HepG2 (cell line): ENCODE data around the gene TOR4A. TPM values are rescaled to one million over a fixed set of nuclear protein-coding genes. Genes with fewer than 3 reads are reported as not detected.

Experiments
- BRCA1 ChIP-seq: sonication (generic); formaldehyde crosslinking; IDR thresholded peaks from 2 replicates; pipeline ENCODE4 v1.4.0; 2020; ENCODE audit warnings: missing genetic modification reagents
- DNMT3B ChIP-seq: conservative IDR thresholded peaks from 2 replicates; pipeline ENCODE4 v1.6.1; 2016; ENCODE audit warnings: missing biosample characterization, control low read depth
- FOXC1 ChIP-seq: sonication (generic); formaldehyde crosslinking; IDR thresholded peaks from 2 replicates; pipeline ENCODE4 v1.8.0; 2022; ENCODE audit warnings: mild to moderate bottlenecking, missing genetic modification reagents, borderline replicate concordance
- JDP2 ChIP-seq: sonication (generic); formaldehyde crosslinking; IDR thresholded peaks from 2 replicates; pipeline ENCODE4 v1.8.1; 2022; ENCODE audit warnings: missing genetic modification reagents, borderline replicate concordance
- KLF11 ChIP-seq: IDR thresholded peaks from 2 replicates; pipeline ENCODE4 v1.6.1; 2016; ENCODE audit warnings: missing compliant biosample characterization
- KMT2A ChIP-seq: sonication (generic); formaldehyde crosslinking; IDR thresholded peaks from 2 replicates; pipeline ENCODE4 v1.4.0; 2020; ENCODE audit warnings: missing genetic modification reagents
- MEIS1 ChIP-seq: sonication (generic); formaldehyde crosslinking; IDR thresholded peaks from 2 replicates; pipeline ENCODE4 v1.9.0; 2021; ENCODE audit warnings: mild to moderate bottlenecking, missing genetic modification reagents, moderate library complexity, borderline replicate concordance
- NFAT5 ChIP-seq: sonication (generic); formaldehyde crosslinking; IDR thresholded peaks from 2 replicates; pipeline ENCODE4 v1.4.0; 2020; ENCODE audit warnings: missing genetic modification reagents
- NFKB2 ChIP-seq: sonication (generic); formaldehyde crosslinking; IDR thresholded peaks from 2 replicates; pipeline ENCODE4 v1.4.0; 2020; ENCODE audit warnings: missing genetic modification reagents, borderline replicate concordance
- NR1H2 ChIP-seq: sonication (generic); formaldehyde crosslinking; IDR thresholded peaks from 2 replicates; pipeline ENCODE4 v1.8.1; 2022; ENCODE audit warnings: low read depth, missing genetic modification reagents, borderline replicate concordance
- PRDM4 ChIP-seq: sonication (generic); formaldehyde crosslinking; IDR thresholded peaks from 2 replicates; pipeline ENCODE4 v1.9.0; 2021; ENCODE audit warnings: missing genetic modification reagents, borderline replicate concordance
- RAD51 ChIP-seq: fragments of 450-650 bp; IDR thresholded peaks from 2 replicates; pipeline ENCODE4 v1.6.1; 2016; ENCODE audit warnings: borderline replicate concordance
- RCOR2 ChIP-seq: IDR thresholded peaks from 2 replicates; pipeline ENCODE4 v1.6.1; 2016; ENCODE audit warnings: missing biosample characterization, missing genetic modification reagents
- TBL1XR1 ChIP-seq: fragments of 150-350 bp; IDR thresholded peaks from 2 replicates; pipeline ENCODE4 v1.6.1; 2014; ENCODE audit warnings: borderline replicate concordance, low read length; ENCODE audit not compliant: partially characterized antibody
- TEF ChIP-seq: sonication (generic); formaldehyde crosslinking; IDR thresholded peaks from 2 replicates; pipeline ENCODE4 v1.5.0; 2020; ENCODE audit warnings: missing genetic modification reagents
- TMF1 ChIP-seq: sonication (generic); formaldehyde crosslinking; IDR thresholded peaks from 2 replicates; pipeline ENCODE4 v1.8.1; 2022; ENCODE audit warnings: low read depth, missing genetic modification reagents
- ZMYM3 ChIP-seq: sonication (generic); formaldehyde crosslinking; IDR thresholded peaks from 2 replicates; pipeline ENCODE4 v1.5.1; 2020; ENCODE audit warnings: mild to moderate bottlenecking, missing genetic modification reagents
- ZNF275 ChIP-seq: sonication (generic); formaldehyde crosslinking; IDR thresholded peaks from 2 replicates; pipeline ENCODE4 v1.8.0; 2022; ENCODE audit warnings: missing genetic modification reagents, mild to moderate bottlenecking, inconsistent platforms, borderline replicate concordance
- ZNF883 ChIP-seq: sonication (generic); formaldehyde crosslinking; IDR thresholded peaks from 2 replicates; pipeline ENCODE4 v1.5.1; 2020; ENCODE audit warnings: mild to moderate bottlenecking, missing genetic modification reagents; ENCODE audit errors: not compliant biosample characterization
- ZSCAN30 ChIP-seq: sonication (generic); formaldehyde crosslinking; IDR thresholded peaks from 2 replicates; pipeline ENCODE4 v1.5.0; 2020; ENCODE audit warnings: mild to moderate bottlenecking, missing genetic modification reagents
- polyA plus RNA-seq, 8 experiments: library from polyadenylated mRNA; depleted of rRNA in 3 of 8; stranded (reverse) in 7 of 8; unstranded in 1 of 8; fragments of >200 nt; fragmentation: Illumina TruSeq in 4 of 8; extraction: Trizol in 4 of 8; gene quantifications; 2 replicates each; pipeline versions ENCODE4 v1.2.1 to v1.2.3, GENCODE V29; 2011 to 2016; ENCODE audit warnings: low read depth in 4 of 8, missing spikeins in 1 of 8, mixed read lengths in 1 of 8; ENCODE audit not compliant: insufficient read depth in 1 of 8
- total RNA-seq, 5 experiments: library from RNA; depleted of rRNA; stranded (reverse); fragments of >200 nt; fragmentation: Illumina TruSeq; extraction: Trizol; gene quantifications; 2 replicates each; pipeline ENCODE4 v1.2.3, GENCODE V29; 2016; ENCODE audit warnings: low read depth in 1 of 5

TOR4A gene
- total and polyA plus RNA-seq, 2 of the 13 experiments (the other 11 are each of a cell fraction or from before 2014, with no cell fraction given), result 11.1 to 14.2 TPM

- TF ChIP-seq TEF (CRISPR knock-in tag) (no peak), JDP2 (no peak), ZNF883 (CRISPR knock-in tag) (peak; percentile 62), KLF11 (CRISPR knock-in tag) (no peak), KMT2A (CRISPR knock-in tag) (peak; percentile 30; the same call in 1 of the 2 replicates), NFAT5 (CRISPR knock-in tag) (no peak), PRDM4 (CRISPR knock-in tag) (no peak), ZNF275 (CRISPR knock-in tag) (no peak; the same call in none of the 2 replicates), FOXC1 (CRISPR knock-in tag) (peak; percentile 76), RCOR2 (no peak), NFKB2 (no peak; the same call in 1 of the 2 replicates), RAD51 (no peak), TMF1 (CRISPR knock-in tag) (no peak), TBL1XR1 (no peak), DNMT3B (CRISPR knock-in tag) (0 out of 2 replicates have a peak, but pooled peaks have one; percentile 23), ZMYM3 (CRISPR knock-in tag) (peak; percentile 36; the same call in 1 of the 2 replicates), MEIS1 (CRISPR knock-in tag) (0 out of 2 replicates have a peak, but pooled peaks have one; percentile 40), NR1H2 (no peak; the same call in 1 of the 2 replicates), BRCA1 (CRISPR knock-in tag) (peak; percentile 67; the same call in 1 of the 2 replicates), ZSCAN30 (CRISPR knock-in tag) (no peak)
Observed at GRCh38 chr9:137236238-137236935, 41.1 kb upstream of the TOR4A start (continued).
